ENCODE data around the gene DHRS1. TPM values are rescaled to one million over a fixed set of nuclear protein-coding genes. Genes with fewer than 3 reads are reported as not detected.

DHRS1 gene
- total RNA-seq, 4 donors from 2014 or later = 49.0 to 101 (median 82.1) TPM

- Histone ChIP-seq H3K9me3 (no peaks in the 10 kb centered on the region), H3K36me3 (peaks cover 44% of the 10 kb centered on the region), H3K4me1 (no peaks in the 10 kb centered on the region), H3K27ac (no peak overlapping the region), H3K4me3 (no peak overlapping the region), H3K27me3 (no peaks in the 10 kb centered on the region)
- peak in 1 of 2 donors; percentile 53 for DNase-seq (ENCODE audit: low spot score in 2 of 2)
- TF ChIP-seq, protein P1, sequence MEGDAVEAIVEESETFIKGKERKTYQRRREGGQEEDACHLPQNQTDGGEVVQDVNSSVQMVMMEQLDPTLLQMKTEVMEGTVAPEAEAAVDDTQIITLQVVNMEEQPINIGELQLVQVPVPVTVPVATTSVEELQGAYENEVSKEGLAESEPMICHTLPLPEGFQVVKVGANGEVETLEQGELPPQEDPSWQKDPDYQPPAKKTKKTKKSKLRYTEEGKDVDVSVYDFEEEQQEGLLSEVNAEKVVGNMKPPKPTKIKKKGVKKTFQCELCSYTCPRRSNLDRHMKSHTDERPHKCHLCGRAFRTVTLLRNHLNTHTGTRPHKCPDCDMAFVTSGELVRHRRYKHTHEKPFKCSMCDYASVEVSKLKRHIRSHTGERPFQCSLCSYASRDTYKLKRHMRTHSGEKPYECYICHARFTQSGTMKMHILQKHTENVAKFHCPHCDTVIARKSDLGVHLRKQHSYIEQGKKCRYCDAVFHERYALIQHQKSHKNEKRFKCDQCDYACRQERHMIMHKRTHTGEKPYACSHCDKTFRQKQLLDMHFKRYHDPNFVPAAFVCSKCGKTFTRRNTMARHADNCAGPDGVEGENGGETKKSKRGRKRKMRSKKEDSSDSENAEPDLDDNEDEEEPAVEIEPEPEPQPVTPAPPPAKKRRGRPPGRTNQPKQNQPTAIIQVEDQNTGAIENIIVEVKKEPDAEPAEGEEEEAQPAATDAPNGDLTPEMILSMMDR (IDR thresholded peaks at IDR 0.05) = no peak
- no peak for TF ChIP-seq POLR2A (IDR thresholded peaks at IDR 0.05)
- TF ChIP-seq POLR2AphosphoS5 (IDR thresholded peaks at IDR 0.05) = no peak
- TF ChIP-seq EP300 (IDR thresholded peaks at IDR 0.05) = no peak
- 84% methylated on average over 6 of the region's 11 CpGs for WGBS
These were observed 47.1 kb downstream of the DHRS1 start for GRCh38 chr14:24252289-24253124.

GRCh38 chr14:24251880-24252288 is 47.7 kb downstream of the DHRS1 start:
- Histone ChIP-seq H3K4me3 (no peak overlapping the region), H3K27ac (no peak overlapping the region)

GRCh38 chr14:24250354-24250753 is 49.2 kb downstream of the DHRS1 start:
- Histone ChIP-seq H3K9me3 (no peaks in the 10 kb centered on the region), H3K36me3 (peaks cover 37% of the 10 kb centered on the region), H3K4me3 (no peak overlapping the region), H3K27ac (no peak overlapping the region), H3K4me1 (no peaks in the 10 kb centered on the region), H3K27me3 (no peaks in the 10 kb centered on the region)
- no peak for DNase-seq (ENCODE audit: low spot score in 2 of 2)
- TF ChIP-seq EP300 (IDR thresholded peaks at IDR 0.05) (no peak), POLR2AphosphoS5 (IDR thresholded peaks at IDR 0.05) (no peak), POLR2A (IDR thresholded peaks at IDR 0.05) (no peak)
- TF ChIP-seq, protein P1 (IDR thresholded peaks at IDR 0.05) = no peak
- 64% methylated on average over 4 of the region's 4 CpGs for WGBS

More at GRCh38 chr14:24251880-24252288, 47.7 kb downstream of the DHRS1 start:
- WGBS = no CpG with 5 or more reads among the region's 1 CpG
- peaks cover 44% of the 10 kb centered on the region for H3K36me3 ChIP-seq
- TF ChIP-seq POLR2A (IDR thresholded peaks at IDR 0.05) (no peak), POLR2AphosphoS5 (IDR thresholded peaks at IDR 0.05) (no peak), EP300 (IDR thresholded peaks at IDR 0.05) (no peak)
- TF ChIP-seq, protein P1 (IDR thresholded peaks at IDR 0.05) = no peak
- H3K27me3 ChIP-seq = no peaks in the 10 kb centered on the region
- DNase-seq (ENCODE audit: low spot score in 2 of 2) = no peak
- H3K4me1 ChIP-seq = no peaks in the 10 kb centered on the region
- no peaks in the 10 kb centered on the region for H3K9me3 ChIP-seq

DNA sequence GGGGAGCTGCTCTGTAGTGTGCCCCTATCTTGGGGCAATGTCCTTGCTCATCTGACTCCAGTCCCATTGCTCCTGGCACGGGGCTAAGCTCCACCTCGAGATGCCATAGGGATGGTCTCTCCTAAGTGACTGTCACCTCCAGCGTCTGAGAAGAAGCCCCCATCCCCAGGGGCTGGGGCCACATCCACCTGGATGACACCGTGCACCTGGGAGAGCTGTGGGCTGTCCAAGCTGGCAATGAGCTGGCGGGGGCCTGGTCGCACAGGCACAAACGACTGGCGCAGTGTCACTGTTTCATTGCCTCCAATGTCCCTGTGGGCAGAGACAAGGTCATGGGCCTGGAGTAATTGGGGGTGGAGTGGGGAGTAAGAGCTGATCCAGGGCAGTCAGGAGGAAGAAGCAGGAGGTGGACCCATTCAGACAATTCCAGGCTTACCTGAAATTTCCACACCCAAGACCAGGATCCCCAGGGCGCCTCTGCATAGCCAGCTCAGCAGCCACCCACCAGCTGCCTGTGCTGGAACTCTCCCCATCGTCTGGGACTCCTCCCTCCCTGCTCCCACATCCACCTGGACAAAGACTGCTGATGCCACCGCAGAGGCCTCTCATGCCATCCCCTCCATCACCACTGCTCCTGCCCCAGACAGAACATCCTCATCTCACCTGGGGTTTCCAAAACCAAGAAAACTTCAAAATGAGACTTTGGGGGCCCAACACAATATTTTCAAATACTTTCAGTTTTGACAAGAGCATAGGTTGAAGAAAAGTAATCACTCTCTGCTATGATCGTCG is 50.2 kb downstream of the DHRS1 start:
- Histone ChIP-seq H3K4me3 (no peak overlapping the region), H3K4me1 (no peaks in the 10 kb centered on the region), H3K27me3 (no peaks in the 10 kb centered on the region), H3K36me3 (peaks cover 28% of the 10 kb centered on the region), H3K27ac (no peak overlapping the region), H3K9me3 (no peaks in the 10 kb centered on the region)
- no peak for DNase-seq (ENCODE audit: low spot score in 2 of 2)
- 82% methylated on average over 7 of the region's 13 CpGs for WGBS
- TF ChIP-seq EP300 (IDR thresholded peaks at IDR 0.05) (no peak), POLR2AphosphoS5 (IDR thresholded peaks at IDR 0.05) (no peak), POLR2A (IDR thresholded peaks at IDR 0.05) (no peak)
- TF ChIP-seq, protein P1 (IDR thresholded peaks at IDR 0.05) = no peak

DNA sequence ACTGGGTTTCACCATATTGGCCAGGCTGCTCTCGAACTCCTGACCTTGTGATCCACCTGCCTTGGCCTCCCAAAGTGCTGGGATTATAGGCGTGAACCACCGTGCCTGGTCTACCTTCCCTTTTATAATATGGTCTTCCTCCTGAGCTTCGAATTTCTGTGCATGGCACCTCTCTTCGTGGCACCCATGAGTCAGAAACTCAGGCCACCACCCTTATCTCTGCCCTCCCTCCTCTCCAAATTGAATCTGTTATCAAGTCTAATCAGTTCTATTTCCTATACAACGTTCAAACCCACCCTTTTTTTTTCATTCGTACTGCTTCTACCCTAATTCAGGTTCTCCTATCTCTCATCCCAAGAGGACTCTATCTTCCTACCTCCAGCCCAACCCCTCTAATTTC is 52.2 kb downstream of the DHRS1 start:
- Histone ChIP-seq H3K4me1 (peaks cover 8% of the 10 kb centered on the region), H3K27me3 (no peaks in the 10 kb centered on the region), H3K9me3 (no peaks in the 10 kb centered on the region), H3K27ac (no peak overlapping the region), H3K36me3 (peaks cover 8% of the 10 kb centered on the region), H3K4me3 (no peak overlapping the region)
- WGBS = 81% methylated on average over 7 of the region's 7 CpGs
- no peak for TF ChIP-seq POLR2AphosphoS5 (IDR thresholded peaks at IDR 0.05)
- TF ChIP-seq POLR2A (IDR thresholded peaks at IDR 0.05) = no peak
- TF ChIP-seq EP300 (IDR thresholded peaks at IDR 0.05) = no peak
- TF ChIP-seq, protein P1 (IDR thresholded peaks at IDR 0.05) = no peak
- DNase-seq (ENCODE audit: low spot score in 2 of 2) = no peak

Data from suprapubic skin (tissue), 4 donors.